ENCODE results near the gene PRKN. TPM values are rescaled to one million over a fixed set of nuclear protein-coding genes. Genes with fewer than 3 reads are reported as not detected.

The PRKN gene
- total RNA-seq, 2 donors from 2014 or later: 3.3 to 4.8 TPM

DNA sequence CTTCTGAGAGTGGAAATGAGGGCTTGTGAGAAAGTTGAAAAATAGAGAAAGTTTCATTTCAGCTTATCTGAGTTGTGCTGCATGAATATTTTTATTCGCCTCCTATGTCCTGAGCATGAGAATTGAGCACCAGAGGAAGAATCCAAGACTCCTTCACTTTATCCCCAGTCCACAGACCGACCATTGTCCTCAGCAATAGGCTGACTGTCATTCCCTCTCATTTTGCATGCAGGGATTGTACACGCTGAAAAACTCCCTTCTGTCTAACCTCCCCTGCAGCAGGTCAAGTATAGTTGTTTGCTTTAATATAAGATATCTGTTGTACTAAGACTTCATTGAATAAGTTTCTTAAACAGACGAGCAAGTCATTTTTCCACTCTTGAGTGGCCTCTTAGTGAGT is 437.6 kb downstream of the PRKN start:
- DNase-seq: no peak
- Mint-ChIP-seq H3K36me3 (ENCODE audit: low read depth) (no peaks in the 10 kb centered on the region), H3K27ac (no peak overlapping the region), H3K27me3 (ENCODE audit: insufficient read depth) (peaks cover 19% of the 10 kb centered on the region), H3K4me3 (no peak overlapping the region), H3K4me1 (peaks cover 2% of the 10 kb centered on the region), H3K9me3 (no peaks in the 10 kb centered on the region)
- Histone ChIP-seq H3K9me3 (ENCODE audit: control insufficient read depth, low read length) (no peaks in the 10 kb centered on the region), H3K27me3 (ENCODE audit: control insufficient read depth, insufficient read depth, low read length, poor library complexity, severe bottlenecking) (peaks cover 34% of the 10 kb centered on the region), H3K4me1 (ENCODE audit: control insufficient read depth, insufficient read depth, low read length) (no peaks in the 10 kb centered on the region), H3K27ac (ENCODE audit: low read depth, low read length) (no peak overlapping the region), H3K9ac (ENCODE audit: extremely low read depth, low read length, poor library complexity, severe bottlenecking) (no peak overlapping the region), H3K4me3 (ENCODE audit: low read length) (no peak overlapping the region), H3K36me3 (ENCODE audit: control insufficient read depth, insufficient read depth, low read length) (no peaks in the 10 kb centered on the region)
- TF ChIP-seq, protein P1, sequence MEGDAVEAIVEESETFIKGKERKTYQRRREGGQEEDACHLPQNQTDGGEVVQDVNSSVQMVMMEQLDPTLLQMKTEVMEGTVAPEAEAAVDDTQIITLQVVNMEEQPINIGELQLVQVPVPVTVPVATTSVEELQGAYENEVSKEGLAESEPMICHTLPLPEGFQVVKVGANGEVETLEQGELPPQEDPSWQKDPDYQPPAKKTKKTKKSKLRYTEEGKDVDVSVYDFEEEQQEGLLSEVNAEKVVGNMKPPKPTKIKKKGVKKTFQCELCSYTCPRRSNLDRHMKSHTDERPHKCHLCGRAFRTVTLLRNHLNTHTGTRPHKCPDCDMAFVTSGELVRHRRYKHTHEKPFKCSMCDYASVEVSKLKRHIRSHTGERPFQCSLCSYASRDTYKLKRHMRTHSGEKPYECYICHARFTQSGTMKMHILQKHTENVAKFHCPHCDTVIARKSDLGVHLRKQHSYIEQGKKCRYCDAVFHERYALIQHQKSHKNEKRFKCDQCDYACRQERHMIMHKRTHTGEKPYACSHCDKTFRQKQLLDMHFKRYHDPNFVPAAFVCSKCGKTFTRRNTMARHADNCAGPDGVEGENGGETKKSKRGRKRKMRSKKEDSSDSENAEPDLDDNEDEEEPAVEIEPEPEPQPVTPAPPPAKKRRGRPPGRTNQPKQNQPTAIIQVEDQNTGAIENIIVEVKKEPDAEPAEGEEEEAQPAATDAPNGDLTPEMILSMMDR (conservative IDR thresholded peaks at IDR 0.05): no peak
- WGBS, 2 experiments (ENCODE audit: insufficient coverage in 1 of 2, insufficient read length in 1 of 2): 94 to 100% methylated on average over 1 to 4 of the region's 4 CpGs

DNA sequence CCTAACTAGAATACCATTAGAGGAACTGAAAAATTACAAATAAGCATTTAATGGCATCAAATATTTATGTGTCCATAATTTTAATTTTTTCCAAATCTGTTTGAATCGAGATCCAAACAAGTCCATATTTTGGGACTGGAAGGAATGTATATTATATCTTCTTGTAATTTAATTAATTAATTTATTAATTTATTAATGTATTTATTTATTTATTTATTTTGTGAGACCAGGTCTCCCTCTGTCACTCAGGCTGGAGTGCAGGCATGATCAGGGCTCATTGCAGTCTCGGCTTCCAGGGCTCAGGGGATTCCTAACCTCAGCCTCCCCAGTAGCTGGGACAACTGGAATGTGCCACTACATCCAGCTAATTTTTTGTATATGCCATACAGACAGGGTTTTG is 453.6 kb downstream of the PRKN start:
- H3K36me3 Mint-ChIP-seq (ENCODE audit: low read depth): no peaks in the 10 kb centered on the region

DNA sequence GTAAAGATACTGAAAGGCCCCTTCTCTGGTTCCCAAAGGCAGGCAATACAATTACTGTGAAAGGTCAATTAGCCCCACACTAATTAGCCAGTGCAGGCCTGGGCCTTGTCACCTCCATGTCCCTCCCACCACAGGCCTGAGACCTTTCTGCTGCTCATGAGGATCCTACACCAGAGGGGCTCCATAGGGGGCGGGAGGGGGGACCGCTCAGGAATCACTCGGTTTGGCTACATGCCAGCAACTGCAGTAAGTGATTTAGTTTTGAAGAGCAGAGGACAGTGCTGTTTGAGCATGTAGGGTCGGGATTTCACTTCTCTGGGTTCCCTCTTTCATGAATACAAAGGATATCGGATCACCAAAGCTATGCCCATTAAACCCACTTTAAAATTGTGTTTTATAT is 455.6 kb downstream of the PRKN start:
- Histone ChIP-seq H3K27ac (ENCODE audit: low read depth, low read length) (no peak overlapping the region), H3K4me3 (ENCODE audit: low read length) (no peak overlapping the region), H3K27me3 (ENCODE audit: control insufficient read depth, insufficient read depth, low read length, poor library complexity, severe bottlenecking) (no peaks in the 10 kb centered on the region), H3K9ac (ENCODE audit: extremely low read depth, low read length, poor library complexity, severe bottlenecking) (no peak overlapping the region), H3K9me3 (ENCODE audit: control insufficient read depth, low read length) (no peaks in the 10 kb centered on the region), H3K4me1 (ENCODE audit: control insufficient read depth, insufficient read depth, low read length) (no peaks in the 10 kb centered on the region), H3K36me3 (ENCODE audit: control insufficient read depth, insufficient read depth, low read length) (no peaks in the 10 kb centered on the region)
- Mint-ChIP-seq H3K27ac (no peak overlapping the region), H3K36me3 (ENCODE audit: low read depth) (no peaks in the 10 kb centered on the region), H3K4me1 (no peaks in the 10 kb centered on the region), H3K9me3 (no peaks in the 10 kb centered on the region), H3K27me3 (ENCODE audit: insufficient read depth) (no peaks in the 10 kb centered on the region), H3K4me3 (no peak overlapping the region)
- DNase-seq: peak; percentile 54
- 60 to 83% methylated on average over 2 to 5 of the region's 5 CpGs for WGBS, 2 experiments (ENCODE audit: insufficient coverage in 1 of 2, insufficient read length in 1 of 2)
- TF ChIP-seq, protein P1 (conservative IDR thresholded peaks at IDR 0.05): no peak

More for the DNA sequence above, 453.6 kb downstream of the PRKN start:
- Mint-ChIP-seq H3K9me3 (no peaks in the 10 kb centered on the region), H3K27ac (no peak overlapping the region), H3K27me3 (ENCODE audit: insufficient read depth) (no peaks in the 10 kb centered on the region), H3K4me1 (peaks cover 5% of the 10 kb centered on the region), H3K4me3 (no peak overlapping the region)
- WGBS, 2 experiments (ENCODE audit: insufficient coverage in 1 of 2, insufficient read length in 1 of 2): 87 to 94% methylated on average over 1 of the region's 2 CpGs
- Histone ChIP-seq H3K4me1 (ENCODE audit: control insufficient read depth, insufficient read depth, low read length) (no peaks in the 10 kb centered on the region), H3K27me3 (ENCODE audit: control insufficient read depth, insufficient read depth, low read length, poor library complexity, severe bottlenecking) (no peaks in the 10 kb centered on the region), H3K4me3 (ENCODE audit: low read length) (no peak overlapping the region), H3K9me3 (ENCODE audit: control insufficient read depth, low read length) (no peaks in the 10 kb centered on the region), H3K27ac (ENCODE audit: low read depth, low read length) (no peak overlapping the region), H3K36me3 (ENCODE audit: control insufficient read depth, insufficient read depth, low read length) (no peaks in the 10 kb centered on the region), H3K9ac (ENCODE audit: extremely low read depth, low read length, poor library complexity, severe bottlenecking) (no peak overlapping the region)
- TF ChIP-seq, protein P1 (conservative IDR thresholded peaks at IDR 0.05): no peak
- no peak for DNase-seq

All from endodermal cell (in vitro differentiated cells).